ENCODE data around the gene CKM.

DNA sequence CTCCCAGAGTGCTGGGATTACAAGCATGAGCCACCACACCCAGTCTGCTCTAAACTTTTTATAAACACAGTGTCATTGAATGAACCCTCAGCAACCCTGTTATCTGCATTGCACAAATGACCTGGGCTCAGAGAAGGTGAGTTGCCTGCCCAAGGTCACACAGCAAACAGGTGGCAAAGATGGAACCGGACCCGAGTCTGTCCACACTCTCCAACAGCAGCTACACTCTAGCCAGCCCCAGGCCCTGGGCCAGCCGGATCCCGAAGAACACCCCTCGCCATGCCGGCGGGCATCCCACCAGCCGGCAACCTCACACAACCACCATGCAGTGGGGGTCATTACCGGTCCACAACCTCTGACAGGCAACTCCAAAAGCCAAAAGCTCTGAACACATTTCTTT, 33.2 kb upstream of the CKM start:
- TF ChIP-seq, protein P1, sequence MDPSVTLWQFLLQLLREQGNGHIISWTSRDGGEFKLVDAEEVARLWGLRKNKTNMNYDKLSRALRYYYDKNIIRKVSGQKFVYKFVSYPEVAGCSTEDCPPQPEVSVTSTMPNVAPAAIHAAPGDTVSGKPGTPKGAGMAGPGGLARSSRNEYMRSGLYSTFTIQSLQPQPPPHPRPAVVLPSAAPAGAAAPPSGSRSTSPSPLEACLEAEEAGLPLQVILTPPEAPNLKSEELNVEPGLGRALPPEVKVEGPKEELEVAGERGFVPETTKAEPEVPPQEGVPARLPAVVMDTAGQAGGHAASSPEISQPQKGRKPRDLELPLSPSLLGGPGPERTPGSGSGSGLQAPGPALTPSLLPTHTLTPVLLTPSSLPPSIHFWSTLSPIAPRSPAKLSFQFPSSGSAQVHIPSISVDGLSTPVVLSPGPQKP (IDR thresholded peaks at IDR 0.05; ENCODE audit: borderline replicate concordance, low read depth, low read length), result no peak
- TF ChIP-seq, protein P2, sequence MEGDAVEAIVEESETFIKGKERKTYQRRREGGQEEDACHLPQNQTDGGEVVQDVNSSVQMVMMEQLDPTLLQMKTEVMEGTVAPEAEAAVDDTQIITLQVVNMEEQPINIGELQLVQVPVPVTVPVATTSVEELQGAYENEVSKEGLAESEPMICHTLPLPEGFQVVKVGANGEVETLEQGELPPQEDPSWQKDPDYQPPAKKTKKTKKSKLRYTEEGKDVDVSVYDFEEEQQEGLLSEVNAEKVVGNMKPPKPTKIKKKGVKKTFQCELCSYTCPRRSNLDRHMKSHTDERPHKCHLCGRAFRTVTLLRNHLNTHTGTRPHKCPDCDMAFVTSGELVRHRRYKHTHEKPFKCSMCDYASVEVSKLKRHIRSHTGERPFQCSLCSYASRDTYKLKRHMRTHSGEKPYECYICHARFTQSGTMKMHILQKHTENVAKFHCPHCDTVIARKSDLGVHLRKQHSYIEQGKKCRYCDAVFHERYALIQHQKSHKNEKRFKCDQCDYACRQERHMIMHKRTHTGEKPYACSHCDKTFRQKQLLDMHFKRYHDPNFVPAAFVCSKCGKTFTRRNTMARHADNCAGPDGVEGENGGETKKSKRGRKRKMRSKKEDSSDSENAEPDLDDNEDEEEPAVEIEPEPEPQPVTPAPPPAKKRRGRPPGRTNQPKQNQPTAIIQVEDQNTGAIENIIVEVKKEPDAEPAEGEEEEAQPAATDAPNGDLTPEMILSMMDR (conservative IDR thresholded peaks at IDR 0.05; ENCODE audit: low read depth, low read length), result no peak
- no peak for TF ChIP-seq POLR2A (IDR thresholded peaks at IDR 0.05; ENCODE audit: low read depth, low read length)
- no peak for TF ChIP-seq RAD21 (IDR thresholded peaks at IDR 0.05; ENCODE audit: low read length)
- TF ChIP-seq MAZ (IDR thresholded peaks at IDR 0.05; ENCODE audit: borderline replicate concordance, low read depth, low read length), result no peak

Data from IMR-90 (cell line).